ENCODE data around the gene TRPC3. TPM values are rescaled to one million over a fixed set of nuclear protein-coding genes. Genes with fewer than 3 reads are reported as not detected.

TRPC3 gene
- total RNA-seq, 5 donors from 2014 or later (not counting 1 experiment from before 2014, with no cell fraction given): 0.18 to 0.59 (median 0.33) TPM; not detected in 1

- WGBS (ENCODE audit: insufficient coverage): no CpG with 5 or more reads among the region's 1 CpG
- ChIA-PET POLR2A (no interaction called here), CTCF (no interaction called here)
- Mint-ChIP-seq H3K4me1 (no peaks in the 10 kb centered on the region), H3K4me3 (no peak overlapping the region), H3K36me3 (peaks cover 4% of the 10 kb centered on the region), H3K27ac (no peak overlapping the region), H3K9me3 (no peaks in the 10 kb centered on the region), H3K27me3 (peaks cover 20 to 24% of the 10 kb centered on the region in 2 donors)
- Histone ChIP-seq H3K9me3 (no peaks in the 10 kb centered on the region), H3K27me3 (replicated peaks in 1 of 2; ENCODE audit: control insufficient read depth in 2 of 2, extremely low read depth in 1 of 2, insufficient read depth in 2 of 2, low read length in 1 of 2) (peaks cover 0 to 3% of the 10 kb centered on the region in 2 experiments), H3K27ac (ENCODE audit: low read length) (no peak overlapping the region), H3K4me3 (ENCODE audit: control insufficient read depth in 1 of 2, extremely low read depth in 1 of 2, low read length in 1 of 2) (no peak overlapping the region), H3K36me3 (ENCODE audit: control insufficient read depth in 2 of 2, extremely low read depth in 1 of 2, insufficient read depth in 1 of 2, low read length in 1 of 2) (no peaks in the 10 kb centered on the region), H3K4me1 (ENCODE audit: control insufficient read depth in 1 of 2, extremely low read depth in 1 of 2, insufficient read depth in 2 of 2, low read length in 2 of 2) (no peaks in the 10 kb centered on the region)
- no peak for DNase-seq
- ATAC-seq (replicated peaks in 1 of 4): no peak
Measured at GRCh38 chr4:121888134-121888533, 63.7 kb downstream of the TRPC3 start.

GRCh38 chr4:121885115-121885514 is 66.7 kb downstream of the TRPC3 start:
- no peaks in the 10 kb centered on the region for H3K4me1 ChIP-seq (ENCODE audit: control insufficient read depth in 1 of 2, extremely low read depth in 1 of 2, insufficient read depth in 2 of 2, low read length in 2 of 2)
- H3K27ac ChIP-seq (ENCODE audit: low read length): no peak overlapping the region
- H3K9me3 ChIP-seq: no peaks in the 10 kb centered on the region
- H3K27me3 ChIP-seq (replicated peaks in 1 of 2; ENCODE audit: control insufficient read depth in 2 of 2, extremely low read depth in 1 of 2, insufficient read depth in 2 of 2, low read length in 1 of 2): peaks cover 0 to 3% of the 10 kb centered on the region in 2 experiments
- DNase-seq (no peak), ATAC-seq (replicated peaks in 1 of 4) (no peak)
- Mint-ChIP-seq H3K36me3 (peaks cover 4% of the 10 kb centered on the region), H3K9me3 (no peaks in the 10 kb centered on the region), H3K27me3 (peaks cover 26 to 29% of the 10 kb centered on the region in 2 donors), H3K4me1 (no peaks in the 10 kb centered on the region), H3K4me3 (no peak overlapping the region), H3K27ac (no peak overlapping the region)
- H3K36me3 ChIP-seq (ENCODE audit: control insufficient read depth in 2 of 2, extremely low read depth in 1 of 2, insufficient read depth in 1 of 2, low read length in 1 of 2): no peaks in the 10 kb centered on the region
- no peak overlapping the region for H3K4me3 ChIP-seq (ENCODE audit: control insufficient read depth in 1 of 2, extremely low read depth in 1 of 2, low read length in 1 of 2)
- POLR2A ChIA-PET: interaction anchor here in 1 of 2 donors (0.6 kb wide), 1 partner anchor 1532 kb away, joined by 3 read pairs; no protein-coding TSS in a partner anchor
- WGBS (ENCODE audit: insufficient coverage): 100% methylated on average over 1 of the region's 2 CpGs
- CTCF ChIA-PET: interaction anchor here in 1 of 2 donors (1.6 kb wide), 1 partner anchor 15 kb away, joined by 4 read pairs; no protein-coding TSS in a partner anchor

- no peaks in the 10 kb centered on the region for H3K36me3 Mint-ChIP-seq
- H3K4me1 Mint-ChIP-seq: no peaks in the 10 kb centered on the region
- H3K27me3 ChIP-seq (replicated peaks in 1 of 2; ENCODE audit: control insufficient read depth in 2 of 2, extremely low read depth in 1 of 2, insufficient read depth in 2 of 2, low read length in 1 of 2): peaks cover 0 to 4% of the 10 kb centered on the region in 2 experiments
- H3K27me3 Mint-ChIP-seq: peaks cover 19 to 26% of the 10 kb centered on the region in 2 donors
- H3K27ac ChIP-seq (ENCODE audit: low read length): no peak overlapping the region
- H3K4me1 ChIP-seq (ENCODE audit: control insufficient read depth in 1 of 2, extremely low read depth in 1 of 2, insufficient read depth in 2 of 2, low read length in 2 of 2): no peaks in the 10 kb centered on the region
- no peak overlapping the region for H3K27ac Mint-ChIP-seq
- 60% methylated on average over 1 of the region's 3 CpGs for WGBS (ENCODE audit: insufficient coverage)
- CTCF ChIA-PET: no interaction called here
- ATAC-seq (replicated peaks in 1 of 4) (no peak), DNase-seq (no peak)
- no peaks in the 10 kb centered on the region for H3K36me3 ChIP-seq (ENCODE audit: control insufficient read depth in 2 of 2, extremely low read depth in 1 of 2, insufficient read depth in 1 of 2, low read length in 1 of 2)
- H3K9me3 Mint-ChIP-seq: no peaks in the 10 kb centered on the region
- no peak overlapping the region for H3K4me3 ChIP-seq (ENCODE audit: control insufficient read depth in 1 of 2, extremely low read depth in 1 of 2, low read length in 1 of 2)
- no peaks in the 10 kb centered on the region for H3K9me3 ChIP-seq
- no peak overlapping the region for H3K4me3 Mint-ChIP-seq
- POLR2A ChIA-PET: no interaction called here
Measured at GRCh38 chr4:121881158-121881557, 70.7 kb downstream of the TRPC3 start.

GRCh38 chr4:121879135-121879534 is 72.7 kb downstream of the TRPC3 start:
- Mint-ChIP-seq H3K27me3 (peaks cover 24 to 33% of the 10 kb centered on the region in 2 donors), H3K27ac (no peak overlapping the region), H3K4me3 (no peak overlapping the region), H3K4me1 (no peaks in the 10 kb centered on the region), H3K36me3 (no peaks in the 10 kb centered on the region), H3K9me3 (no peaks in the 10 kb centered on the region)
- POLR2A ChIA-PET: interaction anchor here in 1 of 2 donors (0.6 kb wide), 1 partner anchor 692 kb away, joined by 3 read pairs; no protein-coding TSS in a partner anchor
- DNase-seq: no peak
- no peak for ATAC-seq (replicated peaks in 1 of 4)
- Histone ChIP-seq H3K27me3 (replicated peaks in 1 of 2; ENCODE audit: control insufficient read depth in 2 of 2, extremely low read depth in 1 of 2, insufficient read depth in 2 of 2, low read length in 1 of 2) (peaks cover 0 to 8% of the 10 kb centered on the region in 2 experiments), H3K4me3 (ENCODE audit: control insufficient read depth in 1 of 2, extremely low read depth in 1 of 2, low read length in 1 of 2) (no peak overlapping the region), H3K36me3 (ENCODE audit: control insufficient read depth in 2 of 2, extremely low read depth in 1 of 2, insufficient read depth in 1 of 2, low read length in 1 of 2) (no peaks in the 10 kb centered on the region), H3K9me3 (no peaks in the 10 kb centered on the region), H3K27ac (ENCODE audit: low read length) (no peak overlapping the region), H3K4me1 (ENCODE audit: control insufficient read depth in 1 of 2, extremely low read depth in 1 of 2, insufficient read depth in 2 of 2, low read length in 2 of 2) (no peaks in the 10 kb centered on the region)
- CTCF ChIA-PET: interaction anchor here in 1 of 2 donors (0.6 to 1.3 kb wide), 3 partner anchors 20 to 96 kb away, joined by 3 to 5 read pairs (median 4); no protein-coding TSS in a partner anchor

- H3K4me3 ChIP-seq (ENCODE audit: control insufficient read depth in 1 of 2, extremely low read depth in 1 of 2, low read length in 1 of 2): no peak overlapping the region
- ChIA-PET CTCF (interaction anchor here (0.6 to 1.0 kb wide), 3 partner anchors 8 to 571 kb away, joined by 3 to 8 read pairs (median 5); no protein-coding TSS in a partner anchor), POLR2A (no interaction called here)
- Mint-ChIP-seq H3K27me3 (peaks cover 28 to 40% of the 10 kb centered on the region in 2 donors), H3K36me3 (no peaks in the 10 kb centered on the region), H3K4me3 (no peak overlapping the region), H3K27ac (no peak overlapping the region), H3K9me3 (no peaks in the 10 kb centered on the region), H3K4me1 (no peaks in the 10 kb centered on the region)
- no peaks in the 10 kb centered on the region for H3K36me3 ChIP-seq (ENCODE audit: control insufficient read depth in 2 of 2, extremely low read depth in 1 of 2, insufficient read depth in 1 of 2, low read length in 1 of 2)
- peaks cover 0 to 12% of the 10 kb centered on the region in 2 experiments for H3K27me3 ChIP-seq (replicated peaks in 1 of 2; ENCODE audit: control insufficient read depth in 2 of 2, extremely low read depth in 1 of 2, insufficient read depth in 2 of 2, low read length in 1 of 2)
- no peaks in the 10 kb centered on the region for H3K9me3 ChIP-seq
- no peak overlapping the region for H3K27ac ChIP-seq (ENCODE audit: low read length)
- ATAC-seq (replicated peaks in 1 of 4) (no peak), DNase-seq (no peak)
- WGBS (ENCODE audit: insufficient coverage): no CpG with 5 or more reads among the region's 4 CpGs
- H3K4me1 ChIP-seq (ENCODE audit: control insufficient read depth in 1 of 2, extremely low read depth in 1 of 2, insufficient read depth in 2 of 2, low read length in 2 of 2): no peaks in the 10 kb centered on the region
Measured at GRCh38 chr4:121877041-121877773, 74.7 kb downstream of the TRPC3 start.

- no peak overlapping the region for H3K27ac ChIP-seq (ENCODE audit: low read length)
- no peaks in the 10 kb centered on the region for H3K9me3 ChIP-seq
- H3K4me3 ChIP-seq (ENCODE audit: control insufficient read depth in 1 of 2, extremely low read depth in 1 of 2, low read length in 1 of 2): no peak overlapping the region
- no peak for ATAC-seq (replicated peaks in 1 of 4)
- no peaks in the 10 kb centered on the region for H3K4me1 ChIP-seq (ENCODE audit: control insufficient read depth in 1 of 2, extremely low read depth in 1 of 2, insufficient read depth in 2 of 2, low read length in 2 of 2)
- Mint-ChIP-seq H3K4me3 (no peak overlapping the region), H3K36me3 (no peaks in the 10 kb centered on the region), H3K4me1 (peaks cover 0 to under 1% (median under 1%) of the 10 kb centered on the region in 3 donors), H3K27me3 (peaks cover 22 to 39% of the 10 kb centered on the region in 2 donors), H3K27ac (no peak overlapping the region), H3K9me3 (no peaks in the 10 kb centered on the region)
- CTCF ChIA-PET: interaction anchor here in 1 of 2 donors (0.6 to 0.7 kb wide), 2 partner anchors 57 to 249 kb away, joined by 3 to 5 read pairs; no protein-coding TSS in a partner anchor
- DNase-seq: no peak
- peaks cover 0 to 12% of the 10 kb centered on the region in 2 experiments for H3K27me3 ChIP-seq (replicated peaks in 1 of 2; ENCODE audit: control insufficient read depth in 2 of 2, extremely low read depth in 1 of 2, insufficient read depth in 2 of 2, low read length in 1 of 2)
- no peaks in the 10 kb centered on the region for H3K36me3 ChIP-seq (ENCODE audit: control insufficient read depth in 2 of 2, extremely low read depth in 1 of 2, insufficient read depth in 1 of 2, low read length in 1 of 2)
- POLR2A ChIA-PET: no interaction called here
- WGBS (ENCODE audit: insufficient coverage): 60% methylated on average over 1 of the region's 6 CpGs
Measured at GRCh38 chr4:121876070-121876469, 75.8 kb downstream of the TRPC3 start.
